Lung microvascular endothelial cell (primary cell): ENCODE results near the gene UGP2. TPM values are rescaled to one million over a fixed set of nuclear protein-coding genes. Genes with fewer than 3 reads are reported as not detected.

Experiments
- DNase-seq, 2 donors: peaks; one replicate each; pipeline versions ENCODE4 v3.0.0 to v3.0.0-alpha.2; 2010; ENCODE audit warnings: low read depth in 2 of 2
- total RNA-seq: library from RNA; depleted of rRNA; stranded (reverse); fragments of >200 nt; gene quantifications from 2 replicates; pipeline ENCODE4 v1.2.1, GENCODE V29; 2014

UGP2 gene
- total RNA-seq, 1 donor from 2014 or later = 182 TPM

- DNase-seq = no peak
These were observed 22.0 kb downstream of the UGP2 start for GRCh38 chr2:63863707-63864106.

GRCh38 chr2:63865159-63865799 is 23.6 kb downstream of the UGP2 start:
- no peak for DNase-seq

DNA sequence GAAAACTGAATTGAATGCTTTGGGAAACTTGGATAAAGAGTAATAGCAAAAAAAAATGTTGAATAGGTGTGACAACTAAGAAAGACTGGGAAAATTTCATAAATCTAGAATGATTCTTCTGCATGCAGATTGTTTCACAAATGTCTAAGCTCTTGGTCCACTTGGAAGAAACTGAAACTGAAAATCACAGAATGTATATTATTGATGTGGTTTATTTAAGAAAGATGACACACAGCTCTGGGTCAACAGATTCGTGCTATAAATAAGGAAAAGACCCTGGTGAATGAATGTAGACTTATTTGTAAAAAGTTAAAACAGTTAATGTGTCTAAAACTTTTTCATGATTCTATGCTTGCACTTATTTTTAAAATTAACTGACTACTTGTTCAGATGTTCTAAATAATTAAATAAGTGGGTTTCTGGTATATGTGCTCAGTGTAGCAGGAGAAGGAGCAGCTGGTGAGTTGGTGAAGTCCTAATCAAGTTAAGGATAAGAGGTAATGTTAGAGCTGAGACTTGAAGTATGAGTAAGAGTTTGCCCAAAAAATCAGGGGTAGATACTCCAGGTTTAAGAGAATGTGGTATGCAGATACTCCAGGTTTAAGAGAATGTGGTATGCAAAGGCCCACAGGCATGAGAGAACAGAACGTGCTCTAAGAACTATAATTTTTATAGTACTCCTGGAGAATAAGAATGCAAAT is 24.5 kb downstream of the UGP2 start:
- no peak for DNase-seq

DNA sequence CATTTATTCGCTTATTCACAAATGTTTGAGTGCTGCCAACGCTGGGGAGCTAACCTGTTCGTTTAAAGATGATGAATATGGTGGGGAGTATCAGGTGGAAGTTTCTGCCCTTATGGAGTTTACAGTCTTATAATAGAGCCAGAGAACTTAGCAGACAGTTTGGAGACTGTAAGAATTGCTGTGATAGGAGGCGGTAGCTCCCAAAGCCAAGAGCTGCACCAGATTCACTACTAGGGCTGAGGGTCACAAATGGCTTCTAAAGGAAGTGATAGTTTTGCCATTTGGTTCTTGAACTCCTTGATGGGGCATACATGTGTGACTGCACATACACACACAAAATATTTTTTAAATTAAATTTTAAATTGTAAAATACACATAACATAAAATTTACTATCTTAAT is 29.0 kb downstream of the UGP2 start:
- DNase-seq = no peak

GRCh38 chr2:63871864-63872263 is 30.2 kb downstream of the UGP2 start:
- no peak for DNase-seq

DNA sequence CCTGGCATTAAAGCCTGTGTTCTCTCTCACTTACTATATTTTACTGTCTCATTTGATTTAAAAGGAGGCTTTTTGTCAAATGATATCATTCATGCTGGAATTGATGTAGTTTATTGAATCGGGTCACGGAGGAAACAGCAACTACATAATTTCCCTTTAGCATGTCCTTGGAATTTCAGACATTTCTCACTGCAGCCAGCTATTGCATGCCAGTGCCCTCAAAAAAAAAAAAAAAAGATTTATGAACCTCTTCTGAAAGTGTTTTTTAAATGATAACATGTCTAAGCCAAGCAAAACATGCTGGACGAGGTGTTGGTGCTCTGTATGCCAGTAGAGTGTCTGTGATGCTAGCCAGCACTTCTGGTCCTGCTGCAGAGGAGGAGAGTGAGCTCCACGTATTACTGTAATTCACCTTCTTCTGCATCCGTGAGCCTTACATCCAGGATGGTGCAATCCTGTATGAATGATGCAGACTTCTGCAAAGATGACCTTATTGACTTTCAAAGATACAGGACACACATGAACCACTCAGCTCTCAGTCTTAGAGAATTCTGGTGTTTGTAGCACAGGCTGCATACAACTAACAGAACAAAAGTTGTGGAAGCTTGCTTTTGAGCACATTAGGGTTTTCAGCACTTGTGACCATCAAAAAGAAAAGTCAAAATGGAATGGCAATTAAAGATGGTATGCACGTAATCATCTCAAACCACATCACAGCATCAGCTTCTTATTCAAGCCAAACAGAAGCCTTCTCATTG is 31.1 kb downstream of the UGP2 start:
- DNase-seq = peak; percentile 20 to 59

DNA sequence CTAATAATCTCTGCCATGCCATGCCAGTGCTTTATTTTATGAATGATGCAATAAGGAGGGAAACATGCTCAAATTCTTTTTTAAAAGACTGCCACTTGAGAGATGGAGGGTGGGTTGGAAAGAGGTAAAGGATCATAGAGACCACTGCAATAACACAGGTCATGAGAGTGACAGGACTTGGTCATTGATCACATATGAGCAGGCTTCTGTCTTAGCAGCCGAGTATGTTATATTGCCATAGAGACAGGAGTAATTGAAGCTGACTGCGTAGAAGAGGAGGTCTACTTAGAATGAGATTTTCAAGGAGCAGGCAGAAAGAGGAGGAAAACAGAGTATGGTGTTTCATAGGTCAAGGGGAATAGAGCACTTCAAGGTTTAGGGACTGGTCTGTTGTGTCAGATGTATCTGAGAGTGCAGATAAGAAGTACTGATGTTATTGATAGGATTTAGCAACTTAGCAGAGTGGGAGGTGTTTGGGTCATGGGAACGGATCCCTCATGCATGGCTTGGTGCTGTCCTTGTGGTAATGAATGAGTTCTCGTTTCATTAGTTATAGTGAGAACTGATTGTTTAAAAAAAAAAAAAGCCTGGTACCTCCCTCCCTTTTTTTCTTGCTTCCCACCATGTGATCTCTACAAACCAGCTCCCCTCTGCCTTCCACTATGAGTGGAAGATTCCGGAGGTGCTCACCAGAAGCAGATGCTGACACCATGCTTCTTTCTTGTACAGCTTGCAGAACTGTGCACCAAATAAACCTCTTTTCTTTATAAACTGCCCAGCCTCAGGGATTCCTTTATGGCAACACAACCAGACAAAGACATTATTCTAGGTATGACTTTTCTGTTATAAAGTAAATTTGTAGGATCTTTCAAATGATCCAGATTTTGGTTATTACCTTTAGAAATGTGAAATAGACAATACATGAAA is 32.8 kb downstream of the UGP2 start:
- DNase-seq = no peak

DNA sequence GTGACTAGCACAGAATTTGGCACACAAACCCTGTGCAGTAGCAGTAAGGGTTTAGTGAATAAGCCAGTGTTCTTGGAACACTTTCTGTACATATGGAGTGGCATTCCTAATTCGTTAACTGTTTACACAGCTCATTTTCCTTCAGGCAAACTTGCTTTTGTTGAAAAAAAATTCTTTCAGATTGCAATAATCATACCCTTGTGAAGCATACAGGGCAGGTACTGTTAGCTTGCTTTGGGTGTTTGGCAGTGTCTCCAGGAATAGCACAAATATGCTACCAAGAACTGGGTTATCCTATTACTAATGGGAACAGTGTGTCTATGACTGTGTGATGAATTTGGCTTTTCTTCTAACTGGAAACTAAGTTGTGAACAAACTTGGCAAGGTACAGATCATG is 33.4 kb downstream of the UGP2 start:
- no peak for DNase-seq

DNA sequence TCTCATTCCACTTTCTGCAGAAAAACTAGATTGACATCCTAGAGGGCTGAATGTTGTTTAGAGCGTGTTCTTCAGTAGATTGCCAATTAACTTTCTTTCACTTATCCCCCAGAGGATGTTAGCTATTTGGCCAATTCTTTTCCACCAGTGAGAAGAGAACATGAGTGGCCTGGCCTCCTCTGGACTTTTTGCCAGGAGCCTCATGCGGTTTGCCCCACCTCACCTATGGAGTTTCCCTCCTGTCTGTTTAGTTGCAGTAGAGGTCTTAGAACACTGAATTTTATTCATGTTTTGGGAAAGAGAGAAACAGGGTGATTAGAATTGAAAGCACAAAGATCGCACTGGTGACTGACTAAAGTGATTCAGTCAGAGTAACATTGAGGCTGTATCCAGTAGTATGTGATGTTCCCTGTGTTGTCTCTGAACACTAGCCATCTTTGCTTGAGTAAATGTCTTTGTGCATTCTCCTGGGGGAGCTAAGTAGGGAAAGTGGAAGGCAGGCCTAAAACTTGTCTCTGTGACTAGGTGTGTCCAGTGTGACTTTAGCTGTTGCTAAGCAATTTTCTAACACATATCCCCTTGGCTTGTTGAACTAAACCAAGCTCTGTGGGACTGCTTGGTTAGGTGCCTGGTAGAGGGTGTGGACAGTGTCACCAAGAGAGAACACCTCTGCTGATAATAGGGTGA is 34.0 kb downstream of the UGP2 start:
- DNase-seq = no peak

DNA sequence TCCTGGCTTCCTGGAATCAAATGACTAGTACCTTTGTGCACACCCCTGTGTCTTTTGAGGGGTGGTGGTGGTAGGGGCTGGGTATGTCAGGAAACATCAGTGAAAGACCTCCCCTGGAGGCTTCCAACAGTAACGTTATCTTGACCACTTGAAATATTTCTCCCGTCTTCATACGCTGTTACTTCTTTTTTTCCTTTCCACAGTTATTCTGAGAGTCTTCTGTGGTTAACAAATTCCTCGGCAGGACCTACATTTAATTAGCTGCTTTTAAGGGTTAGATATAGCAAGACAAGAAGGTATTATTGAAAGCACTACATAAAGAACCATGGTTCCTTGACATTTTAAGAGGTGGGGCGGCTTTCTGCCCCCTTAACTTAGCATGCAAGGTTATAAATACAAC is 34.6 kb downstream of the UGP2 start:
- no peak for DNase-seq

DNA sequence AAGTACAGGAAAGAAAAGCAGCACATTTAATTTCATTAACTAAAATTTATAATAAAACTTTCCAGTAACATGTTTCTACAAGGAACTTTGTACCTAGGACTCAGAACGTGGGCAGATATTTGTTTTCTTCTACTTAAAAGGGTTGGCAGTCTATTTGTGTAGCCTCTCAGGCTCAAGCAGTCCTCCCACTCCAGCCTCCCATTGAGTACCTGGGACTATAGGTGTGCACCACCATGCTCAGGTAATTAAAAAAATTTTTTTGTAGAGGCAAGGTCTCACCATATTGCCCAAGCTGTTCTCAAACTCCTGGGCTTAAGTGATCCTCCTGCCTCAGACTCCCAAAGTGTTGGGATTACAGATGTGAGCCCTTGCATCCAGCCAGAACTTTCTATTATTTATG is 36.8 kb downstream of the UGP2 start:
- no peak for DNase-seq

GRCh38 chr2:63879876-63880433 is 38.3 kb downstream of the UGP2 start:
- no peak for DNase-seq

- no peak for DNase-seq
These were observed 38.9 kb downstream of the UGP2 start for GRCh38 chr2:63880625-63881024.

DNA sequence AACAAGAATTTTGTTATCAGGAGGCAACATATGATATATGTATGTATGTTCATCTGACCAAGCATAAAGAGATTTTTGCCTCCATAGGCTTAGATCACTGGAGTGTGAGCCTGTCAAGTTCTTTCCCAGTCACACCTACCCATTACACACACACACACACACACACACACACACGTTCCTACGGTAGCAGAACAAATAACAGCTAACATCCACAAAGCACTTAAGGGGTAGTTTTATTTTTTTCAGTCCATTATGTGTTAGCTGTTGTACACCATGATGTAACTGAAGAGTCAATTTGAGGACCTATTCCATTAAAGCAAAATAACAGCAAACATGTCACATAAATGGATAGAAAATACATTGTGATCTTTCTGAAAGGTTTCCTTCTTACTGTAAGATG is 39.5 kb downstream of the UGP2 start:
- DNase-seq = peak in 1 of 2 donors; percentile 8

GRCh38 chr2:63882395-63883105 is 40.9 kb downstream of the UGP2 start:
- DNase-seq = no peak

- no peak for DNase-seq
These were observed 44.7 kb downstream of the UGP2 start for GRCh38 chr2:63886445-63886844.

- no peak for DNase-seq
These were observed 46.4 kb downstream of the UGP2 start for GRCh38 chr2:63888053-63888452.

- DNase-seq = peak; percentile 50 to 65
These were observed 47.0 kb downstream of the UGP2 start for GRCh38 chr2:63888490-63889402.

GRCh38 chr2:63890678-63891077 is 49.0 kb downstream of the UGP2 start:
- DNase-seq = no peak
